Transverse colon (tissue), 3 donors: ENCODE results near the gene LURAP1L.

Source experiments
- EP300 ChIP-seq: sonication (generic); formaldehyde crosslinking; IDR thresholded peaks from one replicate; pipeline ENCODE4 v1.6.1; 2017; ENCODE audit warnings: antibody characterized with exemption, low read depth
- POLR2A ChIP-seq: fragments of 450-650 bp; IDR thresholded peaks from one replicate; pipeline ENCODE4 v1.6.1; 2016; ENCODE audit warnings: antibody characterized with exemption, mild to moderate bottlenecking, moderate library complexity
- TF ChIP-seq, protein P1 (sequence below), 5 experiments: fragments of 200-600 bp in 3 of 5; fragments of 450-650 bp in 2 of 5; sonication (generic) in 3 of 5; IDR thresholded peaks; 1 replicate in 2 of 5; 2 replicates in 3 of 5; pipeline ENCODE4 v1.5.1; 2016 to 2017; ENCODE audit warnings: antibody characterized with exemption in 5 of 5, inconsistent platforms in 3 of 5, mild to moderate bottlenecking in 2 of 5, moderate library complexity in 1 of 5

DNA sequence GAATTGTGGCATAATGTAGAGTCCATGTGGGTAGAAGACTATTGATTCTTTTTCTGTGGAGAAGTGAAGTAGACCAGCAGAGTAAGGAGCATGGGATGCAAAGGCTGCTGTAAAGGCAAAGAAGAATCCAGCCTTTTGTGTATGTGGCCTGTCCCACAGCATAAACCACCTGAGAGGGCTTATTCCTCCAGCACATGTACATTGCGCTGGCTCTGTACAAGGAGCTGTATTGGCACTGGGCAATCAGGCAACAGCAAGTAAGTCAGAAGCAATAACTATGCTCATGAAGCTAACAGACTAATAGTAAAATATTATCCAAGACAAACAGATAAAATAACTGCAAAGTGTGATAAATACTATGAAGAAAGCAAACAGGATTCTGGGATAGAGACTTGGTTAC, 86.2 kb downstream of the LURAP1L start:
- no peak for TF ChIP-seq POLR2A
- TF ChIP-seq EP300: no peak
- TF ChIP-seq, protein P1, sequence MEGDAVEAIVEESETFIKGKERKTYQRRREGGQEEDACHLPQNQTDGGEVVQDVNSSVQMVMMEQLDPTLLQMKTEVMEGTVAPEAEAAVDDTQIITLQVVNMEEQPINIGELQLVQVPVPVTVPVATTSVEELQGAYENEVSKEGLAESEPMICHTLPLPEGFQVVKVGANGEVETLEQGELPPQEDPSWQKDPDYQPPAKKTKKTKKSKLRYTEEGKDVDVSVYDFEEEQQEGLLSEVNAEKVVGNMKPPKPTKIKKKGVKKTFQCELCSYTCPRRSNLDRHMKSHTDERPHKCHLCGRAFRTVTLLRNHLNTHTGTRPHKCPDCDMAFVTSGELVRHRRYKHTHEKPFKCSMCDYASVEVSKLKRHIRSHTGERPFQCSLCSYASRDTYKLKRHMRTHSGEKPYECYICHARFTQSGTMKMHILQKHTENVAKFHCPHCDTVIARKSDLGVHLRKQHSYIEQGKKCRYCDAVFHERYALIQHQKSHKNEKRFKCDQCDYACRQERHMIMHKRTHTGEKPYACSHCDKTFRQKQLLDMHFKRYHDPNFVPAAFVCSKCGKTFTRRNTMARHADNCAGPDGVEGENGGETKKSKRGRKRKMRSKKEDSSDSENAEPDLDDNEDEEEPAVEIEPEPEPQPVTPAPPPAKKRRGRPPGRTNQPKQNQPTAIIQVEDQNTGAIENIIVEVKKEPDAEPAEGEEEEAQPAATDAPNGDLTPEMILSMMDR (IDR thresholded peaks at IDR 0.05): no peak
